Neural progenitor cell (in vitro differentiated cells): Measurements from ENCODE around the gene RBM17. TPM values are rescaled to one million over a fixed set of nuclear protein-coding genes. Genes with fewer than 3 reads are reported as not detected.

Source experiments
- DNase-seq: peaks from one replicate; pipeline ENCODE4 v3.0.0-alpha.2; 2016; ENCODE audit warnings: low spot score
- H2AFZ ChIP-seq: fragments of 200-600 bp; sonication (generic); replicated peaks from 2 replicates; pipeline ENCODE4 v1.6.1; 2016; ENCODE audit warnings: antibody characterized with exemption
- H3F3A ChIP-seq: fragments of 200-600 bp; sonication (generic); 2 replicates; pipeline ENCODE4 v1.6.1; 2016; ENCODE audit warnings: antibody characterized with exemption, low read depth
- H3K27ac ChIP-seq: fragments of 200-600 bp; sonication (generic); 2 replicates; pipeline ENCODE4 v1.5.1; 2016; ENCODE audit warnings: mild to moderate bottlenecking
- H3K27me3 ChIP-seq: fragments of 200-600 bp; sonication (generic); 2 replicates; pipeline ENCODE4 v1.6.1; 2016; ENCODE audit warnings: mild to moderate bottlenecking, moderate library complexity
- H3K36me3 ChIP-seq: fragments of 200-600 bp; sonication (generic); 2 replicates; pipeline ENCODE4 v1.5.1; 2016
- H3K4me1 ChIP-seq: fragments of 200-600 bp; sonication (generic); 2 replicates; pipeline ENCODE4 v1.6.1; 2016; ENCODE audit warnings: mixed run types
- H3K4me2 ChIP-seq: fragments of 200-600 bp; sonication (generic); 2 replicates; pipeline ENCODE4 v1.6.1; 2016
- H3K4me3 ChIP-seq: fragments of 200-600 bp; sonication (generic); 2 replicates; pipeline ENCODE4 v1.5.1; 2016
- H3K79me2 ChIP-seq: fragments of 200-600 bp; sonication (generic); 2 replicates; pipeline ENCODE4 v1.6.1; 2016; ENCODE audit warnings: low read depth
- H3K9ac ChIP-seq: fragments of 200-600 bp; sonication (generic); 2 replicates; pipeline ENCODE4 v1.6.1; 2016
- H3K9me3 ChIP-seq: fragments of 200-600 bp; sonication (generic); 2 replicates; pipeline ENCODE4 v1.5.1; 2016; ENCODE audit warnings: low read depth
- H4K20me1 ChIP-seq: fragments of 200-600 bp; sonication (generic); 2 replicates; pipeline ENCODE4 v1.6.1; 2016; ENCODE audit warnings: low read depth
- H3K27ac Mint-ChIP-seq: 3 replicates; pipeline ENCODE4 v1.8.0; 2021; ENCODE audit warnings: mixed read lengths
- H3K27me3 Mint-ChIP-seq: 2 replicates; pipeline ENCODE4 v1.8.0; 2022; ENCODE audit warnings: low read depth, mild to moderate bottlenecking, inconsistent platforms, moderate library complexity, mixed read lengths; ENCODE audit not compliant: insufficient read depth
- H3K36me3 Mint-ChIP-seq: 3 replicates; pipeline ENCODE4 v1.8.0; 2021; ENCODE audit warnings: mixed read lengths
- H3K4me1 Mint-ChIP-seq: 3 replicates; pipeline ENCODE4 v1.8.0; 2021; ENCODE audit warnings: mixed read lengths
- H3K4me3 Mint-ChIP-seq: 3 replicates; pipeline ENCODE4 v1.8.0; 2021; ENCODE audit warnings: mild to moderate bottlenecking, moderate library complexity, mixed read lengths
- H3K9me3 Mint-ChIP-seq: 3 replicates; pipeline ENCODE4 v1.8.0; 2020; ENCODE audit warnings: mixed read lengths
- EZH2 ChIP-seq: fragments of 200-600 bp; sonication (generic); IDR thresholded peaks from 2 replicates; pipeline ENCODE4 v1.6.1; 2017; ENCODE audit warnings: antibody characterized with exemption, mild to moderate bottlenecking, moderate library complexity
- EZH2phosphoT487 ChIP-seq: fragments of 200-600 bp; sonication (generic); IDR thresholded peaks from 2 replicates; pipeline ENCODE4 v1.6.1; 2017; ENCODE audit warnings: antibody characterized with exemption
- total RNA-seq: library from RNA; depleted of rRNA; stranded (reverse); fragments of >200 nt; gene quantifications from 2 replicates; pipeline ENCODE4 v1.2.3, GENCODE V29; 2015; ENCODE audit warnings: low replicate concordance
- TF ChIP-seq, protein P1 (sequence below): fragments of 200-600 bp; sonication (generic); IDR thresholded peaks from 2 replicates; pipeline ENCODE4 v1.5.1; 2017; ENCODE audit warnings: antibody characterized with exemption, mild to moderate bottlenecking

RBM17 gene
- total RNA-seq, 1 donor from 2014 or later: 73.6 TPM

DNA sequence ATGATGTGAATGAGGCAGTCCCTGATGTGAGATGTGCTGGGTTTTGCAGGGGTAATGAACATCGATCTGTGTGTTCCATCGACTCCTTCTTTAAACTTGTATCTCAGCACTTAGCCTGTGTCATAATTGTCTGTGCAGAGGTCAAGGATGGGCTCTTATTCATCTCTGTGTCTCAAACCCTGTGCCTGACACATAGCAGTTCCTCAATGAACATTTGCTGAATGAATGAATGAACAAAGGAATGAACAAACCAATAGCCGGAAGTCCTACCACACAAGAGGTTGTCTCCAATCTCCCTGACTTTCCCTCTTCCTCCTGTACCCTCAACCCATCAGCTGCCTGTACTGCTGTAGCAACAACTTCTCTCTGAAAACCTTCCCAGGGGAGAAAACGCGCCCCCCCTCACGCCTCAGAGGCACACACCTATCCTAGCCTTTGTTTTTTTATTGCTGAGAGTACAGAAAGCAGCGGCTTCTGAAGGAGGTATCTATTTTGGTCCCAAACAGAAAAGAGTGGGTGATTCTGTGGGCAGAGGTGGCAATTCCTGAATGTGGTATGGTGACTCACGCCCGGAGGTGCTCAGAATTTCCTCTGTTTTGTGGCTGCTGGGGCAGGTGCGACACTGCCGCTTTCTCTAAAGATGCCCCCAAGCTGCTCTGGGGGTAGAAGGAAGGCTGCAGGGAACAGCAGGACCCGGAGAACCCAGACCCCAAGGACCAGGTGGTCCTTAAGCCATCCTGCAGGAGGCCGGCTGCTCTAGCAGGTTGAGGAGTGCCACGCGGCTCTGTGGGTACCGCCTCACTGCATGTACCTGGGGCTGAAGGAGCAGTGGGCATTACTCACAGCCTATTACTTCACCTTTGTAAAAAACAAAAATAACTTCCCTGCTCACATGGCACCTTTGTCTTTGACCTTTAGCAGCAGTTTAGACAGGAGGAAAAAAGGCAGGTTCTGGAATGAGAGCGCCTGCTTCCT is 36.3 kb upstream of the RBM17 start:
- Mint-ChIP-seq H3K9me3 (no peaks in the 10 kb centered on the region), H3K36me3 (no peaks in the 10 kb centered on the region), H3K27me3 (peaks cover 12% of the 10 kb centered on the region), H3K27ac (no peak overlapping the region), H3K4me3 (no peak overlapping the region), H3K4me1 (peaks cover 4% of the 10 kb centered on the region)
- Histone ChIP-seq H3K9ac (no peak overlapping the region), H3K36me3 (no peaks in the 10 kb centered on the region), H3K4me1 (no peaks in the 10 kb centered on the region), H3K9me3 (no peaks in the 10 kb centered on the region), H3K27ac (no peak overlapping the region), H3K27me3 (no peaks in the 10 kb centered on the region), H3K79me2 (no peaks in the 10 kb centered on the region), H3K4me3 (no peak overlapping the region), H4K20me1 (no peaks in the 10 kb centered on the region), H2AFZ (no peak overlapping the region), H3F3A (no peaks in the 10 kb centered on the region), H3K4me2 (no peak overlapping the region)
- TF ChIP-seq, protein P1, sequence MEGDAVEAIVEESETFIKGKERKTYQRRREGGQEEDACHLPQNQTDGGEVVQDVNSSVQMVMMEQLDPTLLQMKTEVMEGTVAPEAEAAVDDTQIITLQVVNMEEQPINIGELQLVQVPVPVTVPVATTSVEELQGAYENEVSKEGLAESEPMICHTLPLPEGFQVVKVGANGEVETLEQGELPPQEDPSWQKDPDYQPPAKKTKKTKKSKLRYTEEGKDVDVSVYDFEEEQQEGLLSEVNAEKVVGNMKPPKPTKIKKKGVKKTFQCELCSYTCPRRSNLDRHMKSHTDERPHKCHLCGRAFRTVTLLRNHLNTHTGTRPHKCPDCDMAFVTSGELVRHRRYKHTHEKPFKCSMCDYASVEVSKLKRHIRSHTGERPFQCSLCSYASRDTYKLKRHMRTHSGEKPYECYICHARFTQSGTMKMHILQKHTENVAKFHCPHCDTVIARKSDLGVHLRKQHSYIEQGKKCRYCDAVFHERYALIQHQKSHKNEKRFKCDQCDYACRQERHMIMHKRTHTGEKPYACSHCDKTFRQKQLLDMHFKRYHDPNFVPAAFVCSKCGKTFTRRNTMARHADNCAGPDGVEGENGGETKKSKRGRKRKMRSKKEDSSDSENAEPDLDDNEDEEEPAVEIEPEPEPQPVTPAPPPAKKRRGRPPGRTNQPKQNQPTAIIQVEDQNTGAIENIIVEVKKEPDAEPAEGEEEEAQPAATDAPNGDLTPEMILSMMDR: no peak
- TF ChIP-seq EZH2 (no peak), EZH2phosphoT487 (no peak)
- DNase-seq: no peak

DNA sequence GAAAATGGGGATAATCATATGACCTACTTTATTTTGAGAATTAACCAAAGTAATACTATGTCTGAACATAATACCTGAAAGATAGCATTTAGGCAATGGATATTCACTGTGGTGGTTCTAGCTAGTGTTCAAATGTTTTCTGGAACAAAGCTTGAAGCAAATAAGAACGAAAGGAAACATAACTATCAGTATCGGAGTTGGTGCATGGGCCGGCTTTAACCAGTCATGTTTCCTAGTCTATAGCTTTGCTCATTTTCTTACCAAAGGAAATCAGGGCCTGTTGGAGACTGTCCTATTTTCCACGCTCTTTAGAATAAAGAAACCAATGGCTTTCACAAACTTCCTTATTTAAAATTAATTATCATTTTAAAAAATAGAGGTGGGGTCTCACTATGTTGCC is 35.5 kb upstream of the RBM17 start:
- no peak overlapping the region for H3K4me3 Mint-ChIP-seq
- peaks cover 4% of the 10 kb centered on the region for H3K4me1 Mint-ChIP-seq
- no peak for DNase-seq
- peaks cover 9% of the 10 kb centered on the region for H3K27me3 Mint-ChIP-seq
- Histone ChIP-seq H3K27me3 (no peaks in the 10 kb centered on the region), H3K4me3 (no peak overlapping the region), H3K9me3 (no peaks in the 10 kb centered on the region), H4K20me1 (no peaks in the 10 kb centered on the region), H2AFZ (no peak overlapping the region), H3K4me1 (no peaks in the 10 kb centered on the region), H3K79me2 (no peaks in the 10 kb centered on the region), H3K27ac (no peak overlapping the region), H3K9ac (no peak overlapping the region), H3K4me2 (no peak overlapping the region), H3K36me3 (no peaks in the 10 kb centered on the region), H3F3A (no peaks in the 10 kb centered on the region)
- no peaks in the 10 kb centered on the region for H3K9me3 Mint-ChIP-seq
- H3K36me3 Mint-ChIP-seq: no peaks in the 10 kb centered on the region
- H3K27ac Mint-ChIP-seq: no peak overlapping the region
- no peak for TF ChIP-seq EZH2
- TF ChIP-seq, protein P1: no peak

DNA sequence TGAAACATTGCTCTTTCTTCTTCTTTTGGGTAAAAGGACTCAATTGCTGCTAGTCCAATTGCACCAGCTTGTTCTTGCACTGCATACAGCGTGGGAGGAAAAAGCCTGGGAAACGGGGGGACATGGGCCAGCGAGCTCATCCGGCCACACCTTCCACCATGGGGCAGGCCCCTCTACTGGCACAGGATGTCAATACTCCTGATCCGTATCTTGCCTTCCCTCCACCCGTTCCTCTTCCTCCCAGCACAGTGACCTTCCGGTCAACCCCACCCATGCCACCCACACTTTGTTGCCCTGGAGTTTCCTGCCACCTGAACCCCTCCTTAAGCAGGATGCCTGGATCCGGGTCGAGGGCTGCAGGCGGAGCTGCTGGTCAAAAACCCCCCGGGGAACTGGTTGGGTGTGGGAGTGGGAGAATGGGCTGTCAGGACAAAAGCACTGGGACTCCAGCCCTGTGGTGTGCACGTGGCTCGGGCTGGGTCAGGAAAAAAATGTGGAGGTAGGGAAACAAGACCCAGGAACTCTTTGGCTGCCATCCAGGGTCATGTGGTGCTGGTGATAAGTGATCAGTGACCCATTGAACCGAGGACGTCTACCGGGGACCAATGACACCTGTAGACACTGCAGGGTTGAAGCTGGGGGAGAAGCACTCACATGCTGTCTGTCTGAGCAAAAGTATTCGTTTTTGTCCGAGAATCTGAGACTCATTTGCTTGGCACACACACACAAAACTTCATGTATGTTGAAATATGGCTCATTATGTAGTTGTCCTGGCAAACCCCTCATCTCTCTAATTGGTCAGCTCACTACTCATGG is 34.8 kb upstream of the RBM17 start:
- Histone ChIP-seq H4K20me1 (no peaks in the 10 kb centered on the region), H3K27me3 (no peaks in the 10 kb centered on the region), H2AFZ (no peak overlapping the region), H3K9me3 (no peaks in the 10 kb centered on the region), H3K4me3 (no peak overlapping the region), H3K79me2 (no peaks in the 10 kb centered on the region), H3K4me1 (no peaks in the 10 kb centered on the region), H3K27ac (no peak overlapping the region), H3F3A (no peaks in the 10 kb centered on the region), H3K4me2 (no peak overlapping the region), H3K9ac (no peak overlapping the region), H3K36me3 (no peaks in the 10 kb centered on the region)
- H3K36me3 Mint-ChIP-seq: no peaks in the 10 kb centered on the region
- H3K27me3 Mint-ChIP-seq: peaks cover 9% of the 10 kb centered on the region
- H3K9me3 Mint-ChIP-seq: no peaks in the 10 kb centered on the region
- no peak for DNase-seq
- no peak for TF ChIP-seq EZH2
- no peak overlapping the region for H3K4me3 Mint-ChIP-seq
- peaks cover 4% of the 10 kb centered on the region for H3K4me1 Mint-ChIP-seq
- H3K27ac Mint-ChIP-seq: no peak overlapping the region
